ENCODE data around the gene UBE2S.

UBE2S gene

DNA sequence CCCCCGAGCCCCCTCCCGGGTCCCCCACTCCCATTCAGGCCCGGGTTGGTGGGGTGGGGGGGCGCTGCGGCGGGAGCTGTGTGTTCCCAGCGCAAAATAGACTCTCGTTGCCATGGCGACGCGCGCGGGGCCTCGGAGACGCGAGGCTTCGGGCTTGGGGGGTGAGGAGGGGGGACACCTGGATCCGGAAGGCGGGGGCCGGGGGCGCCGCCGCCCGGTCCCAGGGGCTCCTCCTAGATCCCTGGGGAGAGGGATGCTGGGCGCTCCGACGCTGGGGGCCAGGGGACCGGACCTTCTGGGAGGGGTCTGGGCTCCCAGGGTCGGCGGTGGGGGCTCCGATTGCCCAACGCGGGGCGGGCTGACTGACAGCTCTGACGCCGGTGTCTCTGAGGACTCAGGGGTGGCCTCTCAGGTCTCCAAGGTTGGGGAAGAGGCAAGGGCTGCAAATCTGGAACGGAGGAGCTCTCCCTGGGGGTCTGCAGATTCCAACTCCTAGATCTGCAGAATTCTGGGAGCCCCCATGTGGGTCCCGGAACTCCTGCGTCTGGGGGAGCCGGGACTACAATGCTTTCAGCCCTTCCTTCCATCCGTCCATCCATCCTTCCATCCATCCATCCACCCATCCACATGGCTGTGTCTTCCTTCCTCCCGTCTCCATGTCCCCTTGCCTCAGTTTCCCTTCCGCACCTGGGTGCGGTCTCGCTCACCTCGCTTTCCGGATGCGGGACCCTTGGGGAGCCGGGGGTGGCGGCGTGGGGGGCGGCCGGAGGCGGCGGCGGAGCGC lies 44.6 kb upstream of the UBE2S start (continued):
- TF ChIP-seq, protein P1, sequence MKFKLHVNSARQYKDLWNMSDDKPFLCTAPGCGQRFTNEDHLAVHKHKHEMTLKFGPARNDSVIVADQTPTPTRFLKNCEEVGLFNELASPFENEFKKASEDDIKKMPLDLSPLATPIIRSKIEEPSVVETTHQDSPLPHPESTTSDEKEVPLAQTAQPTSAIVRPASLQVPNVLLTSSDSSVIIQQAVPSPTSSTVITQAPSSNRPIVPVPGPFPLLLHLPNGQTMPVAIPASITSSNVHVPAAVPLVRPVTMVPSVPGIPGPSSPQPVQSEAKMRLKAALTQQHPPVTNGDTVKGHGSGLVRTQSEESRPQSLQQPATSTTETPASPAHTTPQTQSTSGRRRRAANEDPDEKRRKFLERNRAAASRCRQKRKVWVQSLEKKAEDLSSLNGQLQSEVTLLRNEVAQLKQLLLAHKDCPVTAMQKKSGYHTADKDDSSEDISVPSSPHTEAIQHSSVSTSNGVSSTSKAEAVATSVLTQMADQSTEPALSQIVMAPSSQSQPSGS (tag by site-specific recombination; IDR thresholded peaks at IDR 0.05; ENCODE audit: low read depth), result no peak
- TF ChIP-seq, protein P2, sequence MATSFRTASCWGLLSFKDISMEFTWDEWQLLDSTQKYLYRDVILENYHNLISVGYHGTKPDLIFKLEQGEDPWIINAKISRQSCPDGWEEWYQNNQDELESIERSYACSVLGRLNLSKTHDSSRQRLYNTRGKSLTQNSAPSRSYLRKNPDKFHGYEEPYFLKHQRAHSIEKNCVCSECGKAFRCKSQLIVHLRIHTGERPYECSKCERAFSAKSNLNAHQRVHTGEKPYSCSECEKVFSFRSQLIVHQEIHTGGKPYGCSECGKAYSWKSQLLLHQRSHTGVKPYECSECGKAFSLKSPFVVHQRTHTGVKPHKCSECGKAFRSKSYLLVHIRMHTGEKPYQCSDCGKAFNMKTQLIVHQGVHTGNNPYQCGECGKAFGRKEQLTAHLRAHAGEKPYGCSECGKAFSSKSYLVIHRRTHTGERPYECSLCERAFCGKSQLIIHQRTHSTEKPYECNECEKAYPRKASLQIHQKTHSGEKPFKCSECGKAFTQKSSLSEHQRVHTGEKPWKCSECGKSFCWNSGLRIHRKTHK (tag by site-specific recombination; IDR thresholded peaks at IDR 0.05), result no peak
- TF ChIP-seq ZNF366 (tag by site-specific recombination; conservative IDR thresholded peaks at IDR 0.05) (peak; percentile 80), GLIS1 (tag by site-specific recombination; IDR thresholded peaks at IDR 0.05) (peak; percentile 53), ZFHX2 (tag by site-specific recombination; conservative IDR thresholded peaks at IDR 0.05) (no peak), MEIS1 (CRISPR knock-in tag; IDR thresholded peaks at IDR 0.05; ENCODE audit: borderline replicate concordance) (no peak), ZNF785 (tag by site-specific recombination; IDR thresholded peaks at IDR 0.05) (no peak), ZFP41 (tag by site-specific recombination; IDR thresholded peaks at IDR 0.05; ENCODE audit: borderline replicate concordance) (no peak)

DNA sequence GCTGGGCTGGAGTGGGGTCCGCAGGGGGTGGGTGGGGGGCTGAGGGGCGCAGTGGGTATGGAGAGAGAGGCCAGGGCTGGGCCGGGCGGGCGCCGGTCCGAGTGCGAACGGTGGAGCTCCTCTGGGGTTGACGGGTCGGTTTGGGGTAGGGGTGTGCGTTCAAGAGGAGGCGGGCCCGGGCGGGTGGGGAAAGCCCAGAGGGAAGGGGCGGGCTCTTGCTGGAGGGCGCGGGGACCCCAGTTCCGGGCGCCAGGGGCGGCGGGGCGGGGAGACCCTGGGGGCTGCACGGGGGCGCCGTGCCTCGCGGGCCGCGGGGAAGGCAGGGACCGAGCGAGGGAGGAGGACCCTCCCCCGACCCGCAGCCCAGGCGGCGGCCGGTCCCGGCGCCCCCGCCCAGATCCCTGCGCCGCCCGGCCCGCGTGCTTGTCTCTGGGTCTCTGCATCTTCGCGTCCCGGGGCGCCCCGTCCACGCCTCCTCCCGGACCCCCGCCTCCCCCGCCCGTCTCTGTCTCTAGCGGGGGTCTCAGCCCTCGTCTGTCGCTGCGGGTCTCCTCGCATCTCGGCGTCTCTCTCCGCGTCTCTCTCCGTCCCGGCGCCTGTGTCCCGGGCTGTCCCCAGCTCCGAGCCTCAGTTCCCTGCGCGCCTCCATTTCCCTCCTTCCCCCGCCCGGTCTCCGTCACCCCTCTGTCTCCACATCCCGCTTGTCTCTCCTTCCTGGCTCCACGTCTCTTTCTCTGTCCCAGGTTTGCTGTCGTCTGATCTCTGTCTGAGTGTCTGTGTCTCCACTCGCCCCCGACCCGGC lies 43.8 kb upstream of the UBE2S start:
- ChIA-PET POLR2A (interaction anchor here (0.6 to 0.9 kb wide), 3 partner anchors 10 to 362 kb away, joined by 3 to 4 read pairs (median 3); partner anchors contain the start of gene ISOC2), CTCF (interaction anchor here (0.6 to 1.0 kb wide), 5 partner anchors 16 to 203 kb away, joined by 3 to 5 read pairs (median 4); no protein-coding TSS in a partner anchor)
- no peaks in the 10 kb centered on the region for H3K36me3 ChIP-seq (ENCODE audit: control insufficient read depth in 2 of 2, insufficient read depth in 1 of 2, low read length in 2 of 2)
- no peaks in the 10 kb centered on the region for H3K9me3 ChIP-seq (ENCODE audit: control insufficient read depth, insufficient read depth, low read depth, low read length)
- no peak overlapping the region for H3K27ac ChIP-seq (ENCODE audit: extremely low read depth, low read depth, low read length)
- H3K4me1 ChIP-seq (ENCODE audit: control insufficient read depth, insufficient read depth, low read length), result no peaks in the 10 kb centered on the region
- H3K4me3 ChIP-seq (ENCODE audit: low read depth, low read length), result 0 out of 2 replicates have a peak overlapping the region, but pooled peaks have one; percentile 4
- TF ChIP-seq ZXDB (tag by site-specific recombination; IDR thresholded peaks at IDR 0.05), result no peak
- TF ChIP-seq SP3 (tag by site-specific recombination; IDR thresholded peaks at IDR 0.05), result peak; percentile 20; the same call in 1 of the 2 replicates
- TF ChIP-seq ZNF335 (tag by site-specific recombination; conservative IDR thresholded peaks at IDR 0.05), result peak; percentile 86
- peak; percentile 44; the same call in 1 of the 2 replicates for TF ChIP-seq ZNF366 (tag by site-specific recombination; conservative IDR thresholded peaks at IDR 0.05)
- TF ChIP-seq, protein P3, sequence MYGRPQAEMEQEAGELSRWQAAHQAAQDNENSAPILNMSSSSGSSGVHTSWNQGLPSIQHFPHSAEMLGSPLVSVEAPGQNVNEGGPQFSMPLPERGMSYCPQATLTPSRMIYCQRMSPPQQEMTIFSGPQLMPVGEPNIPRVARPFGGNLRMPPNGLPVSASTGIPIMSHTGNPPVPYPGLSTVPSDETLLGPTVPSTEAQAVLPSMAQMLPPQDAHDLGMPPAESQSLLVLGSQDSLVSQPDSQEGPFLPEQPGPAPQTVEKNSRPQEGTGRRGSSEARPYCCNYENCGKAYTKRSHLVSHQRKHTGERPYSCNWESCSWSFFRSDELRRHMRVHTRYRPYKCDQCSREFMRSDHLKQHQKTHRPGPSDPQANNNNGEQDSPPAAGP (tag by site-specific recombination; IDR thresholded peaks at IDR 0.05), result no peak
- peak; percentile 26; the same call in 1 of the 2 replicates for TF ChIP-seq ZBTB20 (tag by site-specific recombination; IDR thresholded peaks at IDR 0.05)
- TF ChIP-seq, protein P4, sequence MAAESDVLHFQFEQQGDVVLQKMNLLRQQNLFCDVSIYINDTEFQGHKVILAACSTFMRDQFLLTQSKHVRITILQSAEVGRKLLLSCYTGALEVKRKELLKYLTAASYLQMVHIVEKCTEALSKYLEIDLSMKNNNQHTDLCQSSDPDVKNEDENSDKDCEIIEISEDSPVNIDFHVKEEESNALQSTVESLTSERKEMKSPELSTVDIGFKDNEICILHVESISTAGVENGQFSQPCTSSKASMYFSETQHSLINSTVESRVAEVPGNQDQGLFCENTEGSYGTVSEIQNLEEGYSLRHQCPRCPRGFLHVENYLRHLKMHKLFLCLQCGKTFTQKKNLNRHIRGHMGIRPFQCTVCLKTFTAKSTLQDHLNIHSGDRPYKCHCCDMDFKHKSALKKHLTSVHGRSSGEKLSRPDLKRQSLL (tag by site-specific recombination; IDR thresholded peaks at IDR 0.05), result 0 out of 2 replicates have a peak, but pooled peaks have one; percentile 16
- peak; percentile 52 for TF ChIP-seq ZFHX2 (tag by site-specific recombination; conservative IDR thresholded peaks at IDR 0.05)
- TF ChIP-seq, protein P5, sequence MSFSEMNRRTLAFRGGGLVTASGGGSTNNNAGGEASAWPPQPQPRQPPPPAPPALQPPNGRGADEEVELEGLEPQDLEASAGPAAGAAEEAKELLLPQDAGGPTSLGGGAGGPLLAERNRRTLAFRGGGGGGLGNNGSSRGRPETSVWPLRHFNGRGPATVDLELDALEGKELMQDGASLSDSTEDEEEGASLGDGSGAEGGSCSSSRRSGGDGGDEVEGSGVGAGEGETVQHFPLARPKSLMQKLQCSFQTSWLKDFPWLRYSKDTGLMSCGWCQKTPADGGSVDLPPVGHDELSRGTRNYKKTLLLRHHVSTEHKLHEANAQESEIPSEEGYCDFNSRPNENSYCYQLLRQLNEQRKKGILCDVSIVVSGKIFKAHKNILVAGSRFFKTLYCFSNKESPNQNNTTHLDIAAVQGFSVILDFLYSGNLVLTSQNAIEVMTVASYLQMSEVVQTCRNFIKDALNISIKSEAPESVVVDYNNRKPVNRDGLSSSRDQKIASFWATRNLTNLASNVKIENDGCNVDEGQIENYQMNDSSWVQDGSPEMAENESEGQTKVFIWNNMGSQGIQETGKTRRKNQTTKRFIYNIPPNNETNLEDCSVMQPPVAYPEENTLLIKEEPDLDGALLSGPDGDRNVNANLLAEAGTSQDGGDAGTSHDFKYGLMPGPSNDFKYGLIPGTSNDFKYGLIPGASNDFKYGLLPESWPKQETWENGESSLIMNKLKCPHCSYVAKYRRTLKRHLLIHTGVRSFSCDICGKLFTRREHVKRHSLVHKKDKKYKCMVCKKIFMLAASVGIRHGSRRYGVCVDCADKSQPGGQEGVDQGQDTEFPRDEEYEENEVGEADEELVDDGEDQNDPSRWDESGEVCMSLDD (tag by site-specific recombination; IDR thresholded peaks at IDR 0.05), result peak; percentile 71
- TF ChIP-seq ZBTB48 (tag by site-specific recombination; IDR thresholded peaks at IDR 0.05), result no peak
- TF ChIP-seq ZBTB7A (tag by site-specific recombination; IDR thresholded peaks at IDR 0.05; ENCODE audit: low read depth), result 0 out of 2 replicates have a peak, but pooled peaks have one; percentile 50
- 0 out of 2 replicates have a peak, but pooled peaks have one; percentile 17 for TF ChIP-seq SP2 (tag by site-specific recombination; IDR thresholded peaks at IDR 0.05)
- TF ChIP-seq KLF8 (tag by site-specific recombination; IDR thresholded peaks at IDR 0.05), result peak; percentile 55; the same call in 1 of the 2 replicates
- TF ChIP-seq ZNF394 (tag by site-specific recombination; IDR thresholded peaks at IDR 0.05; ENCODE audit: borderline replicate concordance), result no peak
- 0 out of 2 replicates have a peak, but pooled peaks have one; percentile 24 for TF ChIP-seq EGR2 (tag by site-specific recombination; IDR thresholded peaks at IDR 0.05; ENCODE audit: low read depth)

Data from HEK293 (cell line).